Measurements from ENCODE around the gene NLRP9.
"Not testable (repeated sequence)": the region's sequence is repeated elsewhere in the genome, so short reads cannot be mapped to it uniquely, and the experiment has no call there.

Gene NLRP9

GRCh38 chr19:55738302-55738701, at the start of gene NLRP9:
Gene NLRP9 (minus strand): TSS chr19:55738402. CDS start chr19:55738374, 28 bp downstream.
- no peak for DNase-seq

- no peak for DNase-seq
These were observed 42.9 kb upstream of the NLRP9 start for GRCh38 chr19:55781112-55781511.

GRCh38 chr19:55778331-55778730, 40.1 kb upstream of the NLRP9 start:
- no peak for DNase-seq

GRCh38 chr19:55777528-55777927, 39.3 kb upstream of the NLRP9 start:
- DNase-seq = no peak

- DNase-seq = not testable (repeated sequence)
These were observed 31.4 kb upstream of the NLRP9 start for GRCh38 chr19:55769632-55770031.

- not testable (repeated sequence) for DNase-seq
These were observed 30.6 kb upstream of the NLRP9 start, which contains the start of gene RFPL4AL1 for GRCh38 chr19:55768818-55769217. Gene RFPL4AL1 (plus strand): TSS chr19:55769118. CDS start chr19:55771805, 2,687 bp downstream.

GRCh38 chr19:55766466-55766865, 28.3 kb upstream of the NLRP9 start:
- DNase-seq = no peak

- DNase-seq = not testable (repeated sequence)
These were observed 20.6 kb upstream of the NLRP9 start, which contains the start of gene RFPL4A for GRCh38 chr19:55758797-55759196. Gene RFPL4A (plus strand): TSS chr19:55759097. CDS start chr19:55761801, 2,704 bp downstream.

- DNase-seq = not testable (repeated sequence)
These were observed 18.6 kb upstream of the NLRP9 start for GRCh38 chr19:55756808-55757207.

GRCh38 chr19:55753401-55753800, 15.2 kb upstream of the NLRP9 start:
- DNase-seq = no peak

- no peak for DNase-seq
These were observed 12.5 kb upstream of the NLRP9 start for GRCh38 chr19:55750715-55751114.

- DNase-seq = not testable (repeated sequence)
These were observed 7.8 kb downstream of the NLRP9 start for GRCh38 chr19:55730378-55730777.

- DNase-seq = no peak
These were observed 14.7 kb downstream of the NLRP9 start for GRCh38 chr19:55723491-55723890.

GRCh38 chr19:55720801-55721200, 17.4 kb downstream of the NLRP9 start:
- no peak for DNase-seq

- DNase-seq = no peak
These were observed 17.9 kb downstream of the NLRP9 start for GRCh38 chr19:55720214-55720746.

GRCh38 chr19:55717879-55718711, 20.1 kb downstream of the NLRP9 start:
- not testable (repeated sequence) for DNase-seq

GRCh38 chr19:55717251-55717650, 21.0 kb downstream of the NLRP9 start:
- no peak for DNase-seq

GRCh38 chr19:55716531-55716930, 21.7 kb downstream of the NLRP9 start:
- DNase-seq = no peak

- DNase-seq = no peak
These were observed 25.2 kb downstream of the NLRP9 start for GRCh38 chr19:55712804-55713631.

GRCh38 chr19:55711719-55712118, 26.5 kb downstream of the NLRP9 start:
- no peak for DNase-seq

- no peak for DNase-seq
These were observed 32.2 kb downstream of the NLRP9 start for GRCh38 chr19:55705972-55706371.

- DNase-seq = no peak
These were observed 33.5 kb downstream of the NLRP9 start for GRCh38 chr19:55704494-55705245.

All from GF-D8 (cell line).